ENCODE measurements around the gene SLC25A14. TPM values are rescaled to one million over a fixed set of nuclear protein-coding genes. Genes with fewer than 3 reads are reported as not detected.
"Not testable (repeated sequence)": the region's sequence is repeated elsewhere in the genome, so short reads cannot be mapped to it uniquely, and the experiment has no call there.

The SLC25A14 gene
- total RNA-seq, 1 experiment from 2014 or later = 13.7 TPM

- no TSS peak for BruUV-seq (replicated peaks)
- no peaks in the 10 kb centered on the region for H3K9me3 Mint-ChIP-seq (ENCODE audit: unreplicated experiment)
- H3K27ac Mint-ChIP-seq (ENCODE audit: low read depth, unreplicated experiment) = no peak overlapping the region
- H3K36me3 Mint-ChIP-seq (ENCODE audit: insufficient read depth, unreplicated experiment) = no peaks in the 10 kb centered on the region
- CTCF ChIA-PET = no interaction called here
- no peak overlapping the region for H3K4me3 Mint-ChIP-seq (ENCODE audit: unreplicated experiment)
- no peaks in the 10 kb centered on the region for H3K4me1 Mint-ChIP-seq (ENCODE audit: insufficient read depth, unreplicated experiment)
- POLR2A ChIA-PET = no interaction called here
- TF ChIP-seq, protein P1, sequence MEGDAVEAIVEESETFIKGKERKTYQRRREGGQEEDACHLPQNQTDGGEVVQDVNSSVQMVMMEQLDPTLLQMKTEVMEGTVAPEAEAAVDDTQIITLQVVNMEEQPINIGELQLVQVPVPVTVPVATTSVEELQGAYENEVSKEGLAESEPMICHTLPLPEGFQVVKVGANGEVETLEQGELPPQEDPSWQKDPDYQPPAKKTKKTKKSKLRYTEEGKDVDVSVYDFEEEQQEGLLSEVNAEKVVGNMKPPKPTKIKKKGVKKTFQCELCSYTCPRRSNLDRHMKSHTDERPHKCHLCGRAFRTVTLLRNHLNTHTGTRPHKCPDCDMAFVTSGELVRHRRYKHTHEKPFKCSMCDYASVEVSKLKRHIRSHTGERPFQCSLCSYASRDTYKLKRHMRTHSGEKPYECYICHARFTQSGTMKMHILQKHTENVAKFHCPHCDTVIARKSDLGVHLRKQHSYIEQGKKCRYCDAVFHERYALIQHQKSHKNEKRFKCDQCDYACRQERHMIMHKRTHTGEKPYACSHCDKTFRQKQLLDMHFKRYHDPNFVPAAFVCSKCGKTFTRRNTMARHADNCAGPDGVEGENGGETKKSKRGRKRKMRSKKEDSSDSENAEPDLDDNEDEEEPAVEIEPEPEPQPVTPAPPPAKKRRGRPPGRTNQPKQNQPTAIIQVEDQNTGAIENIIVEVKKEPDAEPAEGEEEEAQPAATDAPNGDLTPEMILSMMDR (IDR thresholded peaks at IDR 0.05; ENCODE audit: unreplicated experiment) = no peak
- intact Hi-C loops (cut with micrococcal nuclease) = no loop called here
- no peak for DNase-seq (ENCODE audit: unreplicated experiment)
- no peaks in the 10 kb centered on the region for H3K27me3 Mint-ChIP-seq (ENCODE audit: insufficient read depth, unreplicated experiment)
Measured at GRCh38 chrX:130301977-130302376, 37.7 kb upstream of the SLC25A14 start.

GRCh38 chrX:130304587-130305368 is 34.9 kb upstream of the SLC25A14 start:
- POLR2A ChIA-PET = no interaction called here

GRCh38 chrX:130319886-130320285 is 19.8 kb upstream of the SLC25A14 start:
- H3K27me3 Mint-ChIP-seq (ENCODE audit: insufficient read depth, unreplicated experiment) = peaks cover 65% of the 10 kb centered on the region
- H3K36me3 Mint-ChIP-seq (ENCODE audit: insufficient read depth, unreplicated experiment); H3K27ac Mint-ChIP-seq (ENCODE audit: low read depth, unreplicated experiment); CTCF ChIA-PET; DNase-seq (ENCODE audit: unreplicated experiment); H3K4me3 Mint-ChIP-seq (ENCODE audit: unreplicated experiment); intact Hi-C loops (cut with micrococcal nuclease); BruUV-seq (replicated peaks); H3K4me1 Mint-ChIP-seq (ENCODE audit: insufficient read depth, unreplicated experiment); H3K9me3 Mint-ChIP-seq (ENCODE audit: unreplicated experiment): not testable (repeated sequence)
- POLR2A ChIA-PET = interaction anchor here (0.6 kb wide), 1 partner anchor 1100 kb away, joined by 4 read pairs; no protein-coding TSS in a partner anchor

More at GRCh38 chrX:130304587-130305368, 34.9 kb upstream of the SLC25A14 start:
- no peak for DNase-seq (ENCODE audit: unreplicated experiment)
- no peaks in the 10 kb centered on the region for H3K27me3 Mint-ChIP-seq (ENCODE audit: insufficient read depth, unreplicated experiment)
- TF ChIP-seq, protein P1 (IDR thresholded peaks at IDR 0.05; ENCODE audit: unreplicated experiment) = no peak
- intact Hi-C loops (cut with micrococcal nuclease) = no loop called here
- CTCF ChIA-PET = interaction anchor here (0.6 kb wide), 1 partner anchor 204 kb away, joined by 3 read pairs; no protein-coding TSS in a partner anchor
- no peaks in the 10 kb centered on the region for H3K9me3 Mint-ChIP-seq (ENCODE audit: unreplicated experiment)
- no TSS peak for BruUV-seq (replicated peaks)
- no peak overlapping the region for H3K27ac Mint-ChIP-seq (ENCODE audit: low read depth, unreplicated experiment)
- no peak overlapping the region for H3K4me3 Mint-ChIP-seq (ENCODE audit: unreplicated experiment)
- H3K36me3 Mint-ChIP-seq (ENCODE audit: insufficient read depth, unreplicated experiment) = no peaks in the 10 kb centered on the region
- no peaks in the 10 kb centered on the region for H3K4me1 Mint-ChIP-seq (ENCODE audit: insufficient read depth, unreplicated experiment)

- intact Hi-C loops (cut with micrococcal nuclease) = no loop called here
- H3K27me3 Mint-ChIP-seq (ENCODE audit: insufficient read depth, unreplicated experiment) = peaks cover 66% of the 10 kb centered on the region
- TF ChIP-seq, protein P1 (IDR thresholded peaks at IDR 0.05; ENCODE audit: unreplicated experiment) = no peak
- H3K36me3 Mint-ChIP-seq (ENCODE audit: insufficient read depth, unreplicated experiment) = no peaks in the 10 kb centered on the region
- H3K4me3 Mint-ChIP-seq (ENCODE audit: unreplicated experiment) = no peak overlapping the region
- no peaks in the 10 kb centered on the region for H3K9me3 Mint-ChIP-seq (ENCODE audit: unreplicated experiment)
- ChIA-PET POLR2A (interaction anchor here (0.7 kb wide), 1 partner anchor 53 kb away, joined by 3 read pairs; no protein-coding TSS in a partner anchor), CTCF (no interaction called here)
- BruUV-seq (replicated peaks) = no TSS peak
- no peaks in the 10 kb centered on the region for H3K4me1 Mint-ChIP-seq (ENCODE audit: insufficient read depth, unreplicated experiment)
- no peak overlapping the region for H3K27ac Mint-ChIP-seq (ENCODE audit: low read depth, unreplicated experiment)
- no peak for DNase-seq (ENCODE audit: unreplicated experiment)
Measured at GRCh38 chrX:130321550-130321949, 18.2 kb upstream of the SLC25A14 start.
